GM18870 (cell line): ENCODE measurements around the gene LTB4R.
A peak's percentile ranks its signal among the peaks of the same experiment; 100 is the strongest.

Source experiments
- ATAC-seq: cut with Tn5 transposase; IDR thresholded peaks from one replicate; pipeline ENCODE4 v1.9.1; 2021; ENCODE audit warnings: moderate library complexity; ENCODE audit not compliant: unreplicated experiment

LTB4R gene, protein sequence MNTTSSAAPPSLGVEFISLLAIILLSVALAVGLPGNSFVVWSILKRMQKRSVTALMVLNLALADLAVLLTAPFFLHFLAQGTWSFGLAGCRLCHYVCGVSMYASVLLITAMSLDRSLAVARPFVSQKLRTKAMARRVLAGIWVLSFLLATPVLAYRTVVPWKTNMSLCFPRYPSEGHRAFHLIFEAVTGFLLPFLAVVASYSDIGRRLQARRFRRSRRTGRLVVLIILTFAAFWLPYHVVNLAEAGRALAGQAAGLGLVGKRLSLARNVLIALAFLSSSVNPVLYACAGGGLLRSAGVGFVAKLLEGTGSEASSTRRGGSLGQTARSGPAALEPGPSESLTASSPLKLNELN

DNA sequence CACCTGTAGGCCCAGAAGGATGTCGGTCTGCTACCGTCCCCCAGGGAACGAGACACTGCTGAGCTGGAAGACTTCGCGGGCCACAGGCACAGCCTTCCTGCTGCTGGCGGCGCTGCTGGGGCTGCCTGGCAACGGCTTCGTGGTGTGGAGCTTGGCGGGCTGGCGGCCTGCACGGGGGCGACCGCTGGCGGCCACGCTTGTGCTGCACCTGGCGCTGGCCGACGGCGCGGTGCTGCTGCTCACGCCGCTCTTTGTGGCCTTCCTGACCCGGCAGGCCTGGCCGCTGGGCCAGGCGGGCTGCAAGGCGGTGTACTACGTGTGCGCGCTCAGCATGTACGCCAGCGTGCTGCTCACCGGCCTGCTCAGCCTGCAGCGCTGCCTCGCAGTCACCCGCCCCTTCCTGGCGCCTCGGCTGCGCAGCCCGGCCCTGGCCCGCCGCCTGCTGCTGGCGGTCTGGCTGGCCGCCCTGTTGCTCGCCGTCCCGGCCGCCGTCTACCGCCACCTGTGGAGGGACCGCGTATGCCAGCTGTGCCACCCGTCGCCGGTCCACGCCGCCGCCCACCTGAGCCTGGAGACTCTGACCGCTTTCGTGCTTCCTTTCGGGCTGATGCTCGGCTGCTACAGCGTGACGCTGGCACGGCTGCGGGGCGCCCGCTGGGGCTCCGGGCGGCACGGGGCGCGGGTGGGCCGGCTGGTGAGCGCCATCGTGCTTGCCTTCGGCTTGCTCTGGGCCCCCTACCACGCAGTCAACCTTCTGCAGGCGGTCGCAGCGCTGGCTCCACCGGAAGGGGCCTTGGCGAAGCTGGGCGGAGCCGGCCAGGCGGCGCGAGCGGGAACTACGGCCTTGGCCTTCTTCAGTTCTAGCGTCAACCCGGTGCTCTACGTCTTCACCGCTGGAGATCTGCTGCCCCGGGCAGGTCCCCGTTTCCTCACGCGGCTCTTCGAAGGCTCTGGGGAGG, at the start of gene LTB4R:
Gene LTB4R (plus strand): TSS at position 857 of the 959 bp plus-strand sequence. CDS start 4,150 bp downstream, outside the sequence.
- no peak for ATAC-seq

DNA sequence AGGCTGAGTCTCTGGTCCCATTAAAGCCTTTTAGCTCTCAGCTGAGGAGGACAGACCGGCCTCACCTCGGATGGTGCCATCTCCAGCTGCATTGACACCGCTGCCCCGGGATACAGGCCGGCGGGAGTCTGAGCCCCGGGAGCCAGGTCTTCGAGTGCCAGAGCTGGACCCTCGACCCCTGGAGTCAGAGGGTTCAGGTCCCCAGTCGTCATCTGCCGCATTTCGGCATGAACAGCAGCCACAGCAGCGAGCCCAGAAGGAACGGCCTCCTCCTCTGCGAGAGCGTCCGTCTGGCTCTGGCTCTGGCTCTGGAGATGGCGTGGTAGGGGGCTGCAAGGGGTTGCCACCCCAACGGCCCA, 49.4 kb upstream of the LTB4R start:
- ATAC-seq = no peak

DNA sequence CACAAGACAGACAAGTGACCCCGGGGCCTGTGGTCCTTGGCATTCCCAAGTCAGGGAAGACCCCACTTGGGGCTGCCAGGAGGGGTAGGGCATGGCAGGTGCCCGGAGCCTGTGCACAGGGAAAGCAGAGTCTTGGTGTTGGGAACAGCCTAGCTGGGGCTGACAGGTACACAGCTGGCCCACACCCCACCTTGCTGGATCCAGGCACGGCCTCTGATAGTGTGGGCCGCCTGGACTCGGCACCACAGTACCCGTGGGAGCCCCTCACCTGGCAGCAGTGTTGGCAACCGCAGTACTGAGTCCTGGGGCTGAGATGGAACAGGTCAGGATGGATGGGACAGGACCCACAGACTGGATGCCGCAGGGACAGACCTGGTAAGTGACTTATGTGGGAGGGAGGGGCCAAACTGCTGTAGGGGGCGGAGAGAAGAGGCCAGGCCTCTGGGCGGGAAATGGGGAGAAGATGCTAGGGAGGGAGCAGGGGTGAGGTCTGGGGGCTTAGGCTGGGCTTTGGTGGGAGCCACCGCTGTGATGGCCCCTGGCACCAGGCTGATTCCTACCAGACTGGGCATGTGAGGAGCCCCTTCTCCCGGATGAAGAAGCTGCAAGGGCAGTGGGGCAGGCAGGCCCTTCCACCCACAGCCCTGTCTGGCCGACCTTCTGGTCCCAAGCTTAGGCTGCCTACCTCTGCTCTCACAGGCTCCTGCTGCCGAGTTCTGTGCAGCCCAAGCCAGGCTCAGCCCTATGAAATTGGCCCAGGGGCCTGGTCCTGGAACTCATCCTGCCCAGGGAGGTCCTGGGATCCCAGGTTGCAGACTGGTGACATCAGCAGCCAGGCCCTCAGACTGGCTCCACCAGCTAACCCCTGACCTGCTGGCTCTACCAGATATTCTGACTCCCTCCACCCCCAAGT, 48.2 kb upstream of the LTB4R start, which contains the start of gene TGM1:
Gene TGM1 (minus strand): TSS at position 357 of the 913 bp plus-strand sequence. CDS start 825 bp downstream, outside the sequence.
- no peak for ATAC-seq

DNA sequence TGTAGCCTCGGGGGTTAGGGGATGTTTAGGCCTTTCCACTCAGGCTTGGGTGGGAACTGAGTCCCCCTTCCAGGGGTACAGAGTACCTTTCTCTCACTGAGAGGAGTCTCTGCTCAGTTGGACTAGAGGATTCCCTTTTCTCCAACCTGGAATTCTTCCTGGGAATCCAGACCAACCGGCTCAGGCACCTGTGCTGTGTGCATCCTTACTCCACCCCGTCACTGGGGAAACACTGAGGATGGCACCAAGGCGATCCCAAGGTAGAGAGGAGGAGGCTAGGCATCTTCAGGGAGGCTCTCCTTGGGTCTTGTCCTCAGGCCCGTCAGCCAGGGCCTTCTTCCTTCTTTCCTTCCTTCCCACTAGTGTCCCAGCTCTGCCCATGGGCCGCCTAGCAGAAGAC, 47.5 kb upstream of the LTB4R start:
- no peak for ATAC-seq

DNA sequence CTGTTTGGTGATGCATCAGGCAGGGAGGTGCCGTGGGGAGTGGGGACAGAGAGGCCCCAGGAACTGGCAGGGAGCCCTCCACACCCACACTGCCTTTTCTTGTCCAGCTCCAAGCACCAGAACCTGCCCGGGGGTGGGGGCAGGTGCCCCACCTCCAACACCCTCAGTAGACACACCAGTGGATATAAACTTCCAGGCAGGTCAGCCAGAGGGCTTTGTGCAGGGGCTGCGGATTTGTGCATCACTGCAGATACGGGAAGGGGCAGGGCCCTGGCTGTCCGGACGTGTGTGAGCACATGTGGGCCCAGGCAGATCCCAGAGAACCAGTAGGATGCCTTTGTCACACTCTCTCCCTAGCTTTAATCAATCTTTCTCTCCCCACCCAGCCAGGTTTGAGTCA, 47.0 kb upstream of the LTB4R start:
- ATAC-seq = no peak

DNA sequence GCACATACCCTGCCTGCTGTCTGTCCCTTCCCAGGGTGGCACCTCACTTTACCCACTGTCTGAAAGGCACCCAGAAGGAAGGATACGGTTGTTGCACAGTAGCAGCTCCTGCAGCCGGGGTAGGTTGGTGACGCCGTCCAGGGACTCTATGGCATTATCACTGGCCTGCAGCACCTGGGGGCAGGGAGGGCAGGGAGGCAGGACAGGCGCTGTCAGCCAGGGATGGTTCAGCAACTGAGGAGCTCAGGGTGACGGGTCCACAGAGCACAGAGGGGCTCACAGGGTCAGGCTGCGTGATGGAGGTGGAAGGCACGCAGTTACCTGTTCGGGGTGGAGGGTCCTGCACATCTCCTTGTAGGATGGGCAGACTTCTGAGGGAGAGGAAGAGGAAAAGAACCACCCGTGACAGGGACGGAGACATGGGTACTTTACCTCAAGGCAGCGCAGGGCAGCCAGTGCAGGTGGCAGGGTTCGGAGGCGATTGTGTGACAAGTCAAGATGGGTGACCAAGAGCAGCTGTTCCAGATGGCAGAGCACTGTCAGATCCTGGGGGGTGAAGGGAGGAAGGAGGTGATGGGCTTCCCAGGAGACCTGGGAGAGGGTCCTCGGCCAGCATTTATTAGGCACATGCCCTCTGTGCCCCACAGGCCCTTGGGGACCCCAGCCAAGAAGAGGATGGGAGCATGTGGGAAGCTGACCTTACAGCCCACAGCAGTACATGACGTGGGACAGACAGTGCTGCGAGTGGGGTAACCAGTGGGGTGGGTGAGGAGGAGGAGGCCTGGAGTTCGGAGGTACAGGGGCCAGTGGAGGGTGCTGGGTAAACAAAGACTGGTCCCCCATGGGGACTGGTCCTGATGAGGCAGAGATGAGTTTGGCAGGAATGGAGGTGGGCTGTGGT, 44.7 kb upstream of the LTB4R start:
- ATAC-seq = no peak

DNA sequence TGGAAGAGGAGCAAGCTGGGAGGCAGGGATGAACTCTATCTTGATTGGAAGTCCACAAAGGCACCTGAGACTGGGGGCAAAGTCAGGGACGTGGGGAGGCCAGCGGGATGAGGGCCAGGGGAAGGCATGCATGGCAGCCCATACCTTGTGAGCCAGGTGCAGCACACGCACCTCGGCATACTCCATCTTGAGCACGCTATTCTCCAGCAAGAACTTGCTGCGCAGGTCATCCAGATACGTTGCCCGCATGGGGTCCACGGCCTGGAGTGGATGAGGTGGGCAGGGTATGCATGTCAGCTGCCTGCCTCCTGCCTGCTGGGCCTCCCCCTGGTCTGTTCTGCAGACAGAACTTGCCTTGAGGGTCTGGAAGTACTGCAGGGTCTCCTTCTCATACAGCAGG, 43.8 kb upstream of the LTB4R start:
- no peak for ATAC-seq

DNA sequence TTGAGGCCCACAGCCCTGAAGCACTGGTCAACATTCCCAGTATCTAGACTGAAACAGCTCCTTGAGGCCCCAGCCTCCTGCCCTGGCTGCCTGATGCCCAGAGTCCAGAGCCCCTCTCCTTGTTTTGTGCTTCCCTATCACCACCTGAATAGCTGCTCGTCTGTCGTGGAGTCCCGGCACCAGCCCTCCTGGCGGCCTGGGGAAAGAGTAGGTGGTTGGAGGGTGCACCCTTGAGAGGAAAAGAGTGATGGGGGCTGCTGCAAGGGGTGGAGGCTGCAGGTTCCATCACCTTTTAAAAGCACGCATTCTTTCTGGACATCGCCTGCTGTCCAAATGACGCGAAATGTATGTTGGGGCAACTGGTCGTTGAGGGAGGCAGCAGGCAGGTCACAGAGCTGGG, 43.1 kb upstream of the LTB4R start:
- no peak for ATAC-seq

DNA sequence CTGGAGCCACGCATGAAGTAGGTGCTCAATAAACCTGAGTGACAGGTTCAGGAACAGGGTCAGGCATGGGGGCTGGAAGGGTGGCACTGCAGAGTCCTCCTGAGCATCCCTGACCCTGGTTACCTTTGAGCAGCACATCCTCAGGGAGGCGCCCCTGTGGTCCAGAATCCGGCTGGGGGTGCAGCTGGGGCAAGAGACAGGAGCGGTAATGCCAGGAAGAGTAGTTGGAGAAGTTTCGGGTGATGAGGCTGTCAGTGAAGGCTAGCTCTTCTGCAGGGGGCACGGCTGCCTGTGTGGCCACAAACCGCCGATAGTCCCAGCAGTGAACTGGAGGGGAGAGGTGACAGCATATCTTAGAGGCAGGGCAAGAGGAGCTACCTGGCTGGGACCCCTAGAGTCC, 41.9 kb upstream of the LTB4R start:
- no peak for ATAC-seq

DNA sequence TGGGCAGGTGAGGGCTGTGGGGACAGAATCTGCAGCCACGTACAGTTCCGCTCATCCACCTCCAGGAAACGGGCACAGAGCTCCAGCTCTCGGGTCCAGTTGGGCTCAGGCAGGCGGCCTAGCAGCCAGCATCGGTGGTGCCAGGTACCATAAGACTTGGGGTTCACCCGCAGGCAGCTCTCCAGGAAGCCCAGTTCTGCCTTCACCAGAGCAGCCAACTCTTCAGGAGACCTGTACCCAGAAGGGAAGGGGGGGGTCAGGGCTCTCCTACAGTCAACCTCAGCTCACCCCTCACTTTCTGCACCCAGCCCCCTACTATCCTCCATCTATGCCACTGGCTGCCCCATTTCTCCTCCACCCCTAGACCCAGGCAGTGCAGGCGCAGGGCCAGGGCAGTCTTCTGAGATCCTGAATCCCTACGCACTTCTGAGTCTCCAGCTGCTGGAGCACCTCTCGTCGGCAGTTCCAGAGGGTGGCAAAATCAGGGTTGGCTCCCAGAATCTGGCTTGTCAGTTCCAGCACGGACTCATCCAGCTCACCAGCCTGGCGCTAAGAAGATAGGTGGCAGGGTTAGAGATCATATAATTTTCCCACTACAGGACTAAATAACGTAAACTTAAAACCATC, 41.3 kb upstream of the LTB4R start:
- no peak for ATAC-seq

DNA sequence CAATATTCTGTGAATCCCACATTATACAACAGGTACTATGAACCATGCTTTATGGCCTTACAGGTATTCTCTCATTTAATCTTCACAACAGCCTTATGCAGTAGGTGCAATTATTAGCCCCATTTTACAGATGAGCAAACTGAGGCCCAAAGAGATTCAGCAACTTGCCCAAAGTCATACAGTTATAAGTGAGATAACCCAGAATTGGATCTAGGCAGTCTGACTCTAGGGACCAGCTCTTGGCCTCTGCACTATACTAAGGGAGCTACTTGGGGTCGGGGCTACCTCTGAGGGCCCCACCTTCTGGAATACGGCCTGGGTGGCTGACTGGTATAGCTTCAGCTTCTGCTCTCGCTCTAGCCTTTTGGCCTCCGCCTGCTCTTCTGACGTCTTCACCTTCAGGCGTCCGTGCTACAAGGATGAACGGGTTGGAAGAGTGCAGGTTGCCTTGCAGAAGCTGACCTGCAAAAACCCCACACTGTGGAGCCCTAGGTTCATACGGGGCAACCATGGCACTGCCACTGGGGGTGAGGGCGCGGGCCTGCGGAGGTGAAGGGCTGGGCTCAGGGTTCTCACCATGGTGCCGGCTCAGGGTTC, 40.7 kb upstream of the LTB4R start:
- ATAC-seq = no peak

DNA sequence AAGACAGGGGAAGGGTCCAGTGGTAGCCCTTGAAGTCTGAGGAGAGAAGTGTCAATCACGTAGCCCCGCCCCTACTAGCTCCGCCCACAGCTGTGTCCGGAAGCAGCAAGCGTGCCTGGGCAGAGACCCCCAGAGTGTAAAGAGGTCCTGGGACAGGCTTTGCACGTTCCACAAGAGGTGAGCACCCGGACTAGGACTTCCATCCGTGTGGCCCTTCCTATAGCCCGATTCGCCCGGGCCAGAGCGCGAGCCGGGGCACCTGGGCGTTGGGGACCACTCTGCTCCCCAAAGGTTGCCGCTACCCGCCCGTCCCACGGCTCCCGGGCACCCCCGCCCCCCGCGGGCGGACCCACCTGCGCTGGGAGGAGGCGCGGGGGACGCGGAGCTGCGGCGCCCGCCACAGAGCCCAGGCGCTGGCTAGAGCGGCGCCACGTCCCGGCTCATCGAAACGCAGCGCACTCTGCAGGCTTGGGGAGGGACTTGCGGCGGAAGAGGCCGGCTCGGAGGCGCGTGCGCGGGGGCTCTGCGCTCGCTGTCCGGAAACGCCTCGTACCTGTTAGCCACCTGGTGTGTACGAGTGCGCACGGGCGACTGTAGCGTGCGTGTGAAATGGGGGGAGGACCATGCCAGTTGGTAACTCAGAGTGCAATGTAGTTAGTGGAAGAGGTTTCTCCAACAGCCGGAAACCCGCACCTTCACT, 40.0 kb upstream of the LTB4R start, which contains the start of gene RABGGTA:
Gene RABGGTA (minus strand): TSS at position 464 of the 700 bp plus-strand sequence. CDS start 482 bp downstream, outside the sequence.
- ATAC-seq = peak; percentile 46

DNA sequence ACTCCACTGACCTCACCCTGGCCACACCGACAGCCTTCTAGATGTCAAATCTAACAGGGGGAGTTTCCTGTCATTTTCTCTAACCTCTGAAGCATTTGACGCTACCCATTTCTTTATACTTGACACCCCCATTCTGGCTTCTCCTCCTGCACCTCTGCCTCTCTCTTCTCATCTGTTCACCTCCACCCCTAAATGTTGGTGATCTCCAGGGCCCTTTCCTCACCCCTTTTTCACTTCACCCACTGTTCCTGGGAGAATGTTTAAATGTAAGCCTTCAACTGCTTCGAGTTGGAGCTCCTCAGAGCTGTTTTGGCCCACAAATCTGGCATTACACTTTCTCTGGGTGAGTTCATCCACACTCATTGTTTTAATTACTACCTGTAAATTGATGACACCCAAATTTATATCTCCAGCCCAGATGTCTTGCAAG, 39.5 kb upstream of the LTB4R start:
- ATAC-seq = no peak

DNA sequence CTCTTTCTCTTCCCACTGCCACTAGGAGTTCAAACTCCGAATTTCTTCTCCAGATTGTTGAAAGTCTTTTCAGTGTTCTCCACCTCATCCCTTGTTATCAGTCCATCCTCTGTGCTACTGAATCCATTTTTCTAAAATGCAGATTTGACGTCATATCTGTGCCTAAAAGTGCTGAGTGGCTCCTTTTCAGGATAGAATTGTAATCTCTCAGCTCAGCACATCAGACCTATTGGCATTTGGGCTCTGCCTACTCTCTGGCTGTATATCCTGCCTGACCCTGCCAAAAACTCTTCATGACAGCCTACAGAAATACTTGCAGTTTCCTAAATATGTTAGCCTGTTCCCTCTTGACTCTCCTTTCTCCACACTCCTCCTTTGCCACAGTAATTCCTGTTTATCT, 38.8 kb upstream of the LTB4R start:
- no peak for ATAC-seq

DNA sequence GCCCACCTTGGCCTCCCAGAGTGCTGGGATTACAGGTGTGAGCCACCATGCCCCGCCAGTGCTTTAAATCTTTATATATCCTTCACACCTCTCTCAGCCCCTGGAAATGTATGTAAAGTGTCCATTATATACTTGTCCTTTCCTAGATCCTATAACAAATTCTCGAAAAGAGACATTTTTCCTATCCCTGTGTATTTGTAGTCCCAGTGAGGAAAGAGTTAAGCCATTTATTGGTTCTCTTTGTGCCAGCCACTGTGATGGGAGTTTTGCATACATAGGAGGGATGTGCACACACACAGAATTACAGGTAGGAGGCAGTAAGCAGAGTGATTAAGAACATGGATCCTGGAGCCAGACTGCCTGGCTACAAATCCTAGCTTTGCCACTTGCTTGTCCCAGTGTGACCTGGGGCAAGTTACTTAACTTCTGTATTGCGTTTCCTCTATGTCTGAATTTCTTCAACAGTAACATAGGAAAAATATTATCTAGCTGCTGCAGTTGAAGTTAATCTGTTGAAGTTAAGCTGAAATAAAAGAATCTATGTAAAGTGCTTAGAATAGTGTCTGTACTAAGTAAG, 37.8 kb upstream of the LTB4R start:
- ATAC-seq = no peak

DNA sequence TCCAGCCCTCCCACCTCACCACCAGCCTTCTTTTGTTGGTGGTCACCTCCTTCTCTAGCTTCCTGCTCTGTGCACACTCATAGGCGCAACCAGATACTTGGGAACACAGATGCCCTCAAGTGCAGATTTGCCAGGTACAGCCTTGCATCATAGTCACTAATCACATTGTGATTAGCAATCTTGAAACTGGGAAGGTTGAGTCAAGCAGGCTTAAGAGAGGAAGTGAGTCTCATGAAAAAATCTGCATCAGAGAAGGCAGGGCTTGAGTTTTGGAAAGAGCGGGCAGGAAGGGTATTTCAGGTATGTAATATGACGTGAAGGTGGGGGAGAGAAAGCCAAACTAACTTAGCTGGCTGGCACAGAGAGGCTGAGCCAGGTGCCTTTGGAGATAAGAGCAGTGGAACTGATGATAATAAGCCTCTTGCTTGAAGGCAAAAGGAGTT, 37.2 kb upstream of the LTB4R start:
- ATAC-seq = peak; percentile 71

DNA sequence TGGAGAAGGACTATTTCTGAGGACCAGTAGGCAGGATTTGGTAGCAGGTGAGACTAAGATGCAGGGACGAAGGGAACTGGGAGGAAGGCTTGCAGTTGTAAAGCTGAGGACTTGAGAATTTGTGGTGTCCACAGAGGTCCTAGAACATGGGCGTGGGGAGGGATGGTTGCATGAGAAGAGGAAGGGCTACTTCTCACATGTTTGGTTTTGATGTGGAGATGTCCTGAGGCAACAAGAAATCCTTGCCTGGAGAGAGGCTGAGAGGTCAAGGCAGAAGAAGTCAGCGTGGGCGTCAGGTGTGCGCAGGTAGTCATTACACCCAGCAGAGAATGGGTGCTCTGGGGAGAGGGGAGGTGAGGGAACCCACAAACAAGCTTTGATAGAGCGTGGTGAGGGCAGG, 34.2 kb upstream of the LTB4R start:
- no peak for ATAC-seq
